Ovary (tissue), 9 donors: Measurements from ENCODE around the gene SLC12A9. TPM values are rescaled to one million over a fixed set of nuclear protein-coding genes. Genes with fewer than 3 reads are reported as not detected.

Experiments
- microRNA-seq, 3 donors: library from miRNA; unstranded; fragments of <30 nt; microRNA quantifications; one replicate each; pipeline versions ENCODE4 to v1.2.0, GENCODE V29; 2019 to 2020
- polyA plus RNA-seq, 2 donors: library from polyadenylated mRNA; stranded (reverse); fragments of 200-250 nt in 1 of 2; fragments of 350-450 nt in 1 of 2; fragmentation: Illumina TruSeq in 1 of 2; extraction: RNeasy Lipid Tissue Mini Kit (QIAGEN cat#74804) in 1 of 2; gene quantifications; one replicate each; pipeline ENCODE4 v1.2.3, GENCODE V29; 2013 to 2014
- small RNA-seq: library from RNA; depleted of rRNA; stranded (forward); fragments of <200 nt; gene quantifications from one replicate; pipeline ENCODE3, GENCODE V24; 2016
- total RNA-seq, 7 donors: library from RNA; depleted of rRNA in 2 of 7; stranded (reverse); fragments of >200 nt in 2 of 7; fragmentation: NEBNext Ultra II Directional in 3 of 7; extraction: Animal tissue kit (Norgen Biotek cat#: 25700) in 3 of 7; gene quantifications; one replicate each; pipeline versions ENCODE4 v1.1.0 to v1.2.4, GENCODE V29; 2016 to 2023
- donor health status: DM: no; HTN: no; CAD: no; lungs with moderate emphysema.
- donor health status: DM: no; HTN: no; CAD: no.
- donor health status: Bipolar disorder and iron deficiency.
- donor health status: DM: yes; HTN: yes; CAD: no.
- donor health status: DM: no; HTN: no; CAD: no.
- donor health status: DM: yes; HTN: yes; CAD: no.

Gene SLC12A9
- total and polyA plus RNA-seq, 9 donors: 4.7 to 31.8 (median 25.2) TPM

Small RNA genes lying within 50 kb of the gene (microRNA-seq; reads per million reads assigned to microRNA genes)
- gene MIR6875: 0 reads per million in 3 donors

Small RNA genes lying within 50 kb of the gene (small RNA-seq; reads per million reads assigned to genes)
- gene RN7SL549P (not detected), gene RN7SL750P (not detected)

Other genes starting within 250 kb of the SLC12A9 start
- 10 to 100 TPM in 6 of 7 donors, 1 to 10 TPM in 1; 9.4 to 27.7 (median 24.7) TPM for gene MOSPD3, start 240.2 kb upstream of the SLC12A9 start, total RNA-seq
- gene MOSPD3, start 240.2 kb upstream of the SLC12A9 start, polyA plus RNA-seq: 10 to 100 TPM in 1 of 2 donors, 1 to 10 TPM in 1; 9.2 to 24.4 TPM
- under 1 TPM in 4 of 7 donors, not detected in 3; 0.12 to 0.79 (median 0.26) TPM for gene TFR2, start 211.2 kb upstream of the SLC12A9 start, total RNA-seq
- gene TFR2, start 211.2 kb upstream of the SLC12A9 start, polyA plus RNA-seq: under 1 TPM; 0.06 to 0.13 TPM
- gene ACTL6B, start 196.3 kb upstream of the SLC12A9 start, total RNA-seq: not detected
- gene ACTL6B, start 196.3 kb upstream of the SLC12A9 start, polyA plus RNA-seq: not detected
- 100 to 1,000 TPM; 109 to 281 (median 216) TPM for gene GNB2, start 179.0 kb upstream of the SLC12A9 start, total RNA-seq
- gene GNB2, start 179.0 kb upstream of the SLC12A9 start, polyA plus RNA-seq: 100 to 1,000 TPM in 1 of 2 donors, 10 to 100 TPM in 1; 18.9 to 187 TPM
- gene GIGYF1, start 158.5 kb upstream of the SLC12A9 start, total RNA-seq: 10 to 100 TPM; 23.1 to 93.0 (median 63.2) TPM
- gene GIGYF1, start 158.5 kb upstream of the SLC12A9 start, polyA plus RNA-seq: 10 to 100 TPM in 1 of 2 donors, 1 to 10 TPM in 1; 7.0 to 45.1 TPM
- gene POP7, start 146.6 kb upstream of the SLC12A9 start, total RNA-seq: 10 to 100 TPM; 13.8 to 29.2 (median 22.2) TPM
- 10 to 100 TPM; 11.1 to 26.5 TPM for gene POP7, start 146.6 kb upstream of the SLC12A9 start, polyA plus RNA-seq
- gene EPO, start 132.2 kb upstream of the SLC12A9 start, total RNA-seq: under 1 TPM in 2 of 7 donors, not detected in 5; 0.20 to 0.25 TPM
- under 1 TPM in 1 of 2 donors, not detected in 1; 0.05 TPM for gene EPO, start 132.2 kb upstream of the SLC12A9 start, polyA plus RNA-seq
- not detected for gene ZAN, start 119.1 kb upstream of the SLC12A9 start, total RNA-seq
- gene ZAN, start 119.1 kb upstream of the SLC12A9 start, polyA plus RNA-seq: not detected
- gene EPHB4, start 25.2 kb upstream of the SLC12A9 start, total RNA-seq: 100 to 1,000 TPM in 3 of 7 donors, 10 to 100 TPM in 4; 31.0 to 119 (median 89.8) TPM
- gene EPHB4, start 25.2 kb upstream of the SLC12A9 start, polyA plus RNA-seq: 10 to 100 TPM; 24.4 to 38.2 TPM
- 10 to 100 TPM; 42.9 to 98.8 (median 82.0) TPM for gene TRIP6, start 14.7 kb downstream of the SLC12A9 start, total RNA-seq
- gene TRIP6, start 14.7 kb downstream of the SLC12A9 start, polyA plus RNA-seq: 10 to 100 TPM; 17.3 to 72.5 TPM
- 100 to 1,000 TPM in 5 of 7 donors, 10 to 100 TPM in 2; 74.2 to 191 (median 149) TPM for gene SRRT, start 22.4 kb downstream of the SLC12A9 start, total RNA-seq
- gene SRRT, start 22.4 kb downstream of the SLC12A9 start, polyA plus RNA-seq: 100 to 1,000 TPM in 1 of 2 donors, 10 to 100 TPM in 1; 45.8 to 111 TPM
- gene UFSP1, start 37.0 kb downstream of the SLC12A9 start, total RNA-seq: 1 to 10 TPM; 2.9 to 7.9 (median 4.7) TPM
- 1 to 10 TPM in 1 of 2 donors, under 1 TPM in 1; 0.38 to 1.8 TPM for gene UFSP1, start 37.0 kb downstream of the SLC12A9 start, polyA plus RNA-seq
- 10 to 100 TPM in 2 of 7 donors, 1 to 10 TPM in 4, under 1 TPM in 1; 0.48 to 15.3 (median 4.9) TPM for gene ACHE, start 43.2 kb downstream of the SLC12A9 start, total RNA-seq
- 1 to 10 TPM in 1 of 2 donors, under 1 TPM in 1; 0.37 to 1.8 TPM for gene ACHE, start 43.2 kb downstream of the SLC12A9 start, polyA plus RNA-seq
- gene MUC3A, start 96.8 kb downstream of the SLC12A9 start, total RNA-seq: under 1 TPM in 2 of 7 donors, not detected in 5; 0.36 to 0.72 TPM
- gene MUC3A, start 96.8 kb downstream of the SLC12A9 start, polyA plus RNA-seq: under 1 TPM; 0.16 to 0.50 TPM
- 1 to 10 TPM in 1 of 7 donors, under 1 TPM in 4, not detected in 2; 0.24 to 2.2 (median 0.62) TPM for gene MUC12, start 116.9 kb downstream of the SLC12A9 start, total RNA-seq
- 1 to 10 TPM in 1 of 2 donors, under 1 TPM in 1; 0.22 to 1.9 TPM for gene MUC12, start 116.9 kb downstream of the SLC12A9 start, polyA plus RNA-seq
- gene MUC17, start 167.4 kb downstream of the SLC12A9 start, total RNA-seq: 1 to 10 TPM in 1 of 7 donors, not detected in 6; 3.3 TPM
- not detected for gene MUC17, start 167.4 kb downstream of the SLC12A9 start, polyA plus RNA-seq
- 10 to 100 TPM; 18.2 to 77.4 (median 48.5) TPM for gene TRIM56, start 232.8 kb downstream of the SLC12A9 start, total RNA-seq
- 10 to 100 TPM; 19.4 to 27.5 TPM for gene TRIM56, start 232.8 kb downstream of the SLC12A9 start, polyA plus RNA-seq